SK-N-SH (cell line): ENCODE data around the gene NELFA. TPM values are rescaled to one million over a fixed set of nuclear protein-coding genes. Genes with fewer than 3 reads are reported as not detected.

Source experiments
- CTCF ChIA-PET: fragments of 300-600, 350-600 bp; formaldehyde crosslinking; extraction: SDS; loops from one replicate; lab custom pipeline; 2021; lab: Yijun Ruan, JAX
- POLR2A ChIA-PET: fragments of 350-600 bp; sonication (Branson Sonifier 250); formaldehyde crosslinking; extraction: SDS; loops from one replicate; lab custom pipeline; 2020; ENCODE audit warnings: antibody characterized with exemption, inconsistent platforms; lab: Yijun Ruan, JAX
- DNase-seq: peaks from one replicate; pipeline ENCODE4 v3.0.0; 2012
- H2AFZ ChIP-seq: fragments of 200-600 bp; sonication (generic); 2 replicates; pipeline ENCODE4 v1.8.1; 2016; ENCODE audit warnings: antibody characterized with exemption, mild to moderate bottlenecking, low read depth
- H3F3A ChIP-seq: fragments of 200-600 bp; sonication (generic); replicated peaks from 2 replicates; pipeline ENCODE3; 2016; ENCODE audit warnings: antibody characterized with exemption, mild to moderate bottlenecking; ENCODE audit not compliant: insufficient read depth
- H3K27ac ChIP-seq, 2 experiments: fragments of 200-500 bp in 1 of 2; fragments of 200-600 bp in 1 of 2; sonication (Bioruptor generic) in 1 of 2; sonication (generic), shearing (Covaris generic) in 1 of 2; 2 replicates each; pipeline versions ENCODE4 v1.5.1 to v1.6.1; 2014 to 2016; ENCODE audit warnings: low read depth in 2 of 2, inconsistent platforms in 1 of 2, low read length in 1 of 2, mild to moderate bottlenecking in 1 of 2, mixed read lengths in 1 of 2
- H3K27me3 ChIP-seq: fragments of 200-600 bp; sonication (generic), shearing (Covaris generic); 2 replicates; pipeline ENCODE4 v1.6.1; 2016; ENCODE audit warnings: mixed run types; ENCODE audit not compliant: insufficient read depth
- H3K36me3 ChIP-seq, 2 experiments: fragments of 200-500 bp in 1 of 2; fragments of 200-600 bp in 1 of 2; sonication (Bioruptor generic) in 1 of 2; sonication (generic) in 1 of 2; replicated peaks in 1 of 2; 2 replicates each; pipeline versions ENCODE3 to v1.5.1; 2014 to 2016; ENCODE audit warnings: low read length in 1 of 2, mild to moderate bottlenecking in 1 of 2; ENCODE audit not compliant: insufficient read depth in 2 of 2, control insufficient read depth in 1 of 2
- H3K4me1 ChIP-seq, 2 experiments: fragments of 200-500 bp in 1 of 2; fragments of 200-600 bp in 1 of 2; sonication (Bioruptor generic) in 1 of 2; sonication (generic), shearing (Covaris generic) in 1 of 2; 2 replicates each; pipeline versions ENCODE4 v1.5.1 to v1.6.1; 2014 to 2016; ENCODE audit warnings: low read depth in 1 of 2, low read length in 1 of 2, mixed run types in 1 of 2; ENCODE audit not compliant: insufficient read depth in 2 of 2, control insufficient read depth in 1 of 2
- H3K4me2 ChIP-seq: fragments of 200-600 bp; sonication (generic), shearing (Covaris generic); 2 replicates; pipeline ENCODE4 v1.6.1; 2017; ENCODE audit warnings: mixed run types
- H3K4me3 ChIP-seq, 2 experiments: fragments of 200-500 bp in 1 of 2; fragments of 200-600 bp in 1 of 2; sonication (Bioruptor generic) in 1 of 2; sonication (generic), shearing (Covaris generic) in 1 of 2; 2 replicates each; pipeline versions ENCODE4 v1.5.1 to v1.8.1; 2014 to 2016; ENCODE audit warnings: low read depth in 2 of 2, inconsistent platforms in 1 of 2, low read length in 1 of 2, mild to moderate bottlenecking in 1 of 2, mixed read lengths in 1 of 2, moderate library complexity in 1 of 2
- H3K79me2 ChIP-seq: fragments of 200-600 bp; sonication (generic); 2 replicates; pipeline ENCODE4 v1.8.1; 2017; ENCODE audit warnings: mild to moderate bottlenecking; ENCODE audit not compliant: insufficient read depth
- H3K9ac ChIP-seq: fragments of 200-600 bp; sonication (generic); 2 replicates; pipeline ENCODE4 v1.6.1; 2017; ENCODE audit warnings: mixed run types
- H3K9me2 ChIP-seq: fragments of 200-600 bp; sonication (generic); 2 replicates; pipeline ENCODE4 v1.6.1; 2017; ENCODE audit warnings: mixed run types
- H3K9me3 ChIP-seq: fragments of 200-600 bp; sonication (generic); 2 replicates; pipeline ENCODE4 v1.6.1; 2017; ENCODE audit warnings: mixed run types, mild to moderate bottlenecking, moderate library complexity
- H4K20me1 ChIP-seq: fragments of 200-600 bp; sonication (generic); 2 replicates; pipeline ENCODE4 v1.6.1; 2017; ENCODE audit warnings: mild to moderate bottlenecking, mixed run types; ENCODE audit not compliant: insufficient read depth
- EZH2phosphoT487 ChIP-seq: fragments of 200-600 bp; sonication (generic); IDR thresholded peaks from 2 replicates; pipeline ENCODE4 v1.6.1; 2017; ENCODE audit warnings: low read depth, mixed run types, mild to moderate bottlenecking, antibody characterized with exemption, moderate library complexity, borderline replicate concordance
- FOXM1 ChIP-seq: IDR thresholded peaks from 2 replicates; pipeline ENCODE4 v1.4.0; 2012; ENCODE audit warnings: low read depth, mild to moderate bottlenecking
- GABPA ChIP-seq: IDR thresholded peaks from 2 replicates; pipeline ENCODE4 v1.4.0; 2012; ENCODE audit warnings: low read depth, mild to moderate bottlenecking
- IRF3 ChIP-seq: fragments of 150-350 bp; IDR thresholded peaks from 2 replicates; pipeline ENCODE4 v1.6.1; 2016; ENCODE audit warnings: mild to moderate bottlenecking, low read depth, low read length
- JUND ChIP-seq: IDR thresholded peaks from 2 replicates; pipeline ENCODE4 v1.4.0; 2012
- MAX ChIP-seq: IDR thresholded peaks from 2 replicates; pipeline ENCODE4 v1.4.0; 2012; ENCODE audit warnings: low read depth
- NFIC ChIP-seq: IDR thresholded peaks from 2 replicates; pipeline ENCODE4 v1.4.0; 2012; ENCODE audit warnings: borderline replicate concordance
- NRF1 ChIP-seq: IDR thresholded peaks from 2 replicates; pipeline ENCODE4 v1.6.1; 2012; ENCODE audit warnings: low read depth, mild to moderate bottlenecking, low read length
- RAD21 ChIP-seq: IDR thresholded peaks from 2 replicates; pipeline ENCODE4 v1.6.1; 2012; ENCODE audit warnings: mild to moderate bottlenecking, low read length
- RCOR1 ChIP-seq: fragments of 150-350 bp; IDR thresholded peaks from 2 replicates; pipeline ENCODE4 v1.6.1; 2017; ENCODE audit warnings: antibody characterized with exemption, low read length
- RXRA ChIP-seq: IDR thresholded peaks from 2 replicates; pipeline ENCODE4 v1.4.0; 2012; ENCODE audit warnings: low read depth, mild to moderate bottlenecking, borderline replicate concordance
- SIN3A ChIP-seq: IDR thresholded peaks from 2 replicates; pipeline ENCODE4 v1.6.1; 2012; ENCODE audit warnings: low read depth, mild to moderate bottlenecking, low read length, moderate library complexity, borderline replicate concordance
- SMC3 ChIP-seq: IDR thresholded peaks from 2 replicates; pipeline ENCODE4 v1.6.1; 2012; ENCODE audit warnings: low read depth, low read length, improper control_type of control experiment
- TAF1 ChIP-seq: IDR thresholded peaks from 2 replicates; pipeline ENCODE4 v1.6.1; 2012; ENCODE audit warnings: low read depth, mild to moderate bottlenecking, low read length, moderate library complexity, borderline replicate concordance
- TEAD4 ChIP-seq: IDR thresholded peaks from 2 replicates; pipeline ENCODE4 v1.4.0; 2012; ENCODE audit warnings: mild to moderate bottlenecking, borderline replicate concordance; ENCODE audit not compliant: insufficient read depth
- USF1 ChIP-seq: IDR thresholded peaks from 2 replicates; pipeline ENCODE4 v1.4.0; 2012; ENCODE audit warnings: low read depth, borderline replicate concordance
- WGBS: methylation state at CpG from one replicate; pipeline ENCODE4 v1.1.6; 2017; ENCODE audit warnings: low lambda C conversion rate; 5-methylcytosine and 5-hydroxymethylcytosine counted together
- polyA plus RNA-seq, 3 experiments: library from polyadenylated mRNA; depleted of rRNA; stranded (reverse); fragments of >200 nt; gene quantifications; 2 replicates each; pipeline ENCODE4 v1.2.3, GENCODE V29; 2012

The NELFA gene
- polyA plus RNA-seq, 1 of the 3 experiments (the other 2 are of a cell fraction) = 26.8 TPM

- H3K4me3 ChIP-seq = no peak overlapping the region
- peaks cover 50% of the 10 kb centered on the region for H3K79me2 ChIP-seq
- H3K4me2 ChIP-seq = no peak overlapping the region
- DNase-seq = no peak
- peaks cover 40 to 64% of the 10 kb centered on the region in 2 experiments for H3K36me3 ChIP-seq
- H3K9me3 ChIP-seq = no peaks in the 10 kb centered on the region
- no peak overlapping the region for H3K27ac ChIP-seq
- TF ChIP-seq TAF1 (no peak), TEAD4 (no peak), NRF1 (no peak), RAD21 (no peak), SMC3 (no peak), NFIC (no peak), GABPA (no peak), MAX (no peak), EZH2phosphoT487 (no peak), RXRA (no peak), USF1 (no peak), RCOR1 (no peak), JUND (no peak)
- no peaks in the 10 kb centered on the region for H3F3A ChIP-seq
- H4K20me1 ChIP-seq = peaks cover 3% of the 10 kb centered on the region; the same call in 1 of the 2 replicates
- no peak overlapping the region for H3K9ac ChIP-seq
- ChIA-PET CTCF (no interaction called here), POLR2A (no interaction called here)
- H2AFZ ChIP-seq = no peak overlapping the region
- H3K4me1 ChIP-seq = peaks cover 0 to 21% of the 10 kb centered on the region in 2 experiments; a peak in 1 of 4 replicates
- no peaks in the 10 kb centered on the region for H3K9me2 ChIP-seq
- 95% methylated on average over 9 of the region's 9 CpGs for WGBS
- no peaks in the 10 kb centered on the region for H3K27me3 ChIP-seq
Measured at GRCh38 chr4:1953335-1953734, 55.4 kb downstream of the NELFA start.

GRCh38 chr4:1952719-1953118 is 56.1 kb downstream of the NELFA start:
- H3K79me2 ChIP-seq = peaks cover 47% of the 10 kb centered on the region
- H3K36me3 ChIP-seq = peaks cover 38 to 62% of the 10 kb centered on the region in 2 experiments
- no peak overlapping the region for H3K4me2 ChIP-seq
- H3K4me1 ChIP-seq = peaks cover 0 to 21% of the 10 kb centered on the region in 2 experiments; a peak in 1 of 4 replicates
- no peak overlapping the region for H3K9ac ChIP-seq
- WGBS = 100% methylated on average over 3 of the region's 5 CpGs
- DNase-seq = no peak
- H3F3A ChIP-seq = no peaks in the 10 kb centered on the region
- H3K4me3 ChIP-seq = no peak overlapping the region
- CTCF ChIA-PET = no interaction called here
- no peaks in the 10 kb centered on the region for H3K27me3 ChIP-seq
- TF ChIP-seq IRF3 (no peak), USF1 (no peak), EZH2phosphoT487 (no peak), SIN3A (no peak), FOXM1 (no peak)
- no peaks in the 10 kb centered on the region for H3K9me3 ChIP-seq
- H2AFZ ChIP-seq = no peak overlapping the region
- POLR2A ChIA-PET = interaction anchor here (1.2 kb wide), 1 partner anchor 32 kb away, joined by 4 read pairs; no protein-coding TSS in a partner anchor
- peaks cover under 1% of the 10 kb centered on the region; the same call in 1 of the 2 replicates for H4K20me1 ChIP-seq
- H3K9me2 ChIP-seq = no peaks in the 10 kb centered on the region
- peak overlapping the region in 1 of 2 experiments; percentile 67; a peak in 1 of 4 replicates for H3K27ac ChIP-seq
